ENCODE measurements around the gene KCMF1. TPM values are rescaled to one million over a fixed set of nuclear protein-coding genes. Genes with fewer than 3 reads are reported as not detected.
A peak's percentile ranks its signal among the peaks of the same experiment; 100 is the strongest.

Gene KCMF1
- total and polyA plus RNA-seq, 2 of the 13 experiments (the other 11 are each of a cell fraction or from before 2014, with no cell fraction given), result 62.1 to 116 TPM

- in situ Hi-C loops (cut with HindIII; ENCODE audit: extremely low pct_ligation_motif_present, low pct_unique_long_range_greater_than_20kb) (no loop called here), intact Hi-C loops (cut with micrococcal nuclease; ENCODE audit: unreplicated experiment) (loop anchor here (1.0 to 2.0 kb wide), 2 partner anchors 9 to 37 kb away; no protein-coding TSS in a partner anchor)
- H3K79me2 ChIP-seq (ENCODE audit: insufficient read depth, low read length), result peaks cover 13% of the 10 kb centered on the region
- no peaks in the 10 kb centered on the region for H4K20me1 ChIP-seq (ENCODE audit: insufficient read depth, low read length)
- DNase-seq (ENCODE audit: low spot score), result no peak
- CTCF ChIA-PET (ENCODE audit: low intra/inter-chr PET ratio, low total read pairs), result no interaction called here
- peak overlapping the region; percentile 42 for H3K9ac ChIP-seq (ENCODE audit: insufficient read depth, low read depth, low read length)
- H3K9me3 ChIP-seq (ENCODE audit: low read length), result no peaks in the 10 kb centered on the region
- H3K4me3 ChIP-seq (replicated peaks in 1 of 3; ENCODE audit: insufficient read depth in 1 of 3, low read depth in 2 of 3, low read length in 3 of 3), result peak overlapping the region in 1 of 3 experiments; percentile 36; a peak in 1 of 6 replicates
- no peak for FAIRE-seq
- ATAC-seq, result no peak
- H3K4me1 ChIP-seq (ENCODE audit: insufficient read depth, low read length), result peaks cover 88% of the 10 kb centered on the region
- POLR2A ChIA-PET, result interaction anchor here (3.3 kb wide), 1 partner anchor 37 kb away, joined by 18 read pairs; no protein-coding TSS in a partner anchor
- no peaks in the 10 kb centered on the region for H3K36me3 ChIP-seq (replicated peaks in 1 of 2; ENCODE audit: control insufficient read depth in 1 of 2, insufficient read depth in 2 of 2, low read length in 2 of 2)
- 5% methylated on average over 2 of the region's 2 CpGs for WGBS (ENCODE audit: low lambda C conversion rate)
- peak overlapping the region; percentile 87 for H3K27ac ChIP-seq (ENCODE audit: extremely low read length, insufficient read depth, low read length)
- H3K27me3 ChIP-seq (ENCODE audit: control insufficient read depth in 1 of 2, insufficient read depth in 2 of 2, low read length in 2 of 2), result no peaks in the 10 kb centered on the region
- BruUV-seq (replicated peaks), result no TSS peak
- H2AFZ ChIP-seq (ENCODE audit: low read length), result no peak overlapping the region
- peak overlapping the region; percentile 69 for H3K4me2 ChIP-seq (ENCODE audit: low read depth, low read length)
- no peak for TF ChIP-seq DMAP1 (CRISPR knock-in tag; IDR thresholded peaks at IDR 0.05)
- TF ChIP-seq ZNF430 (CRISPR knock-in tag; IDR thresholded peaks at IDR 0.05), result peak; percentile 43; the same call in 1 of the 2 replicates
- TF ChIP-seq CCDC6 (CRISPR knock-in tag; IDR thresholded peaks at IDR 0.05), result peak; percentile 77; the same call in 1 of the 2 replicates
- 0 out of 2 replicates have a peak, but pooled peaks have one; percentile 26 for TF ChIP-seq ZNF354B (CRISPR knock-in tag; IDR thresholded peaks at IDR 0.05)
- no peak for TF ChIP-seq ZNF282 (IDR thresholded peaks at IDR 0.05; ENCODE audit: partially characterized antibody)
- TF ChIP-seq, protein P1, sequence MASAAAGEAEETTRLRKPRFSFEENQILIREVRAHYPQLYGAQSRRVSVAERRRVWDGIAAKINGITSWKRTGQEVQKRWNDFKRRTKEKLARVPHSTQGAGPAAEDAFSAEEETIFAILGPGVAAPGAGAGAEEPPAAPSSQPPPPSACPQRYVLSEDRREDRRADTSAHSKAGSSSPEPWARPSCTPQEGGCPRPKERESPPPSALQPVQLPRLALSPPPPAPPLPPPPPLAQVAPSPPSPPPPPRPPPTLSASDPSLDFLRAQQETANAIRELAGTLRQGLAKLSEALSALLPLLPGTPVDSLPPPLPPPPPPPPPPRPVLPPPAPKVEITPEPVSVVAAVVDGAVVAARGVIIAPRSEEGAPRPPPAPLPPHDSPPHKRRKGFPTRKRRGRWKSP (CRISPR knock-in tag; IDR thresholded peaks at IDR 0.05), result peak; percentile 52; the same call in 1 of the 2 replicates
- TF ChIP-seq SMYD3 (CRISPR knock-in tag; IDR thresholded peaks at IDR 0.05), result no peak; the same call in 1 of the 2 replicates
- TF ChIP-seq REXO4 (CRISPR knock-in tag; IDR thresholded peaks at IDR 0.05; ENCODE audit: borderline replicate concordance), result no peak
- no peak for TF ChIP-seq ZNF850 (CRISPR knock-in tag; conservative IDR thresholded peaks at IDR 0.05)
- no peak for TF ChIP-seq RCOR2 (CRISPR knock-in tag; IDR thresholded peaks at IDR 0.05)
- 0 out of 2 replicates have a peak, but pooled peaks have one; percentile 62 for TF ChIP-seq ZNF224 (CRISPR knock-in tag; IDR thresholded peaks at IDR 0.05)
- TF ChIP-seq USF2 (IDR thresholded peaks at IDR 0.05; ENCODE audit: low read depth, low read length), result no peak
- TF ChIP-seq USF2 (CRISPR knock-in tag; IDR thresholded peaks at IDR 0.05; ENCODE audit: borderline replicate concordance), result peak; percentile 57; the same call in 1 of the 2 replicates
- TF ChIP-seq ZNF501 (CRISPR knock-in tag; IDR thresholded peaks at IDR 0.05), result peak; percentile 11; the same call in 1 of the 2 replicates
- no peak for TF ChIP-seq NFYC (CRISPR knock-in tag; IDR thresholded peaks at IDR 0.05)
- no peak for TF ChIP-seq ZNF891 (CRISPR knock-in tag; IDR thresholded peaks at IDR 0.05)
- no peak for TF ChIP-seq GMEB2 (CRISPR knock-in tag; IDR thresholded peaks at IDR 0.05; ENCODE audit: low read depth)
- TF ChIP-seq KLF9 (CRISPR knock-in tag; IDR thresholded peaks at IDR 0.05; ENCODE audit: low read depth), result no peak
- 0 out of 2 replicates have a peak, but pooled peaks have one; percentile 30 for TF ChIP-seq MTERF4 (CRISPR knock-in tag; IDR thresholded peaks at IDR 0.05)
- TF ChIP-seq ZNF431 (CRISPR knock-in tag; IDR thresholded peaks at IDR 0.05; ENCODE audit: borderline replicate concordance, low read depth), result 0 out of 2 replicates have a peak, but pooled peaks have one; percentile 51
These were observed 7.7 kb upstream of the KCMF1 start for GRCh38 chr2:84963323-84963691.
